DOHH2 (cell line): ENCODE data around the gene PHLDB2.

ENCODE experiments used
- H3F3A ChIP-seq: fragments of 200-600 bp; sonication (generic), shearing (Covaris generic); 2 replicates; pipeline ENCODE4 v1.6.0; 2016; ENCODE audit warnings: antibody characterized with exemption, mild to moderate bottlenecking; ENCODE audit not compliant: control insufficient read depth, insufficient read depth
- H3K27ac ChIP-seq: fragments of 200-600 bp; sonication (generic); 2 replicates; pipeline ENCODE4 v1.5.1; 2014; ENCODE audit warnings: low read depth, mild to moderate bottlenecking, low read length, moderate library complexity
- H3K27me3 ChIP-seq: fragments of 200-600 bp; sonication (generic); 2 replicates; pipeline ENCODE4 v1.6.1; 2014; ENCODE audit warnings: mild to moderate bottlenecking, low read length, mixed read lengths; ENCODE audit not compliant: control insufficient read depth
- H3K36me3 ChIP-seq: fragments of 200-600 bp; sonication (generic); 2 replicates; pipeline ENCODE4 v1.6.1; 2014; ENCODE audit warnings: mild to moderate bottlenecking, low read length, moderate library complexity, mixed read lengths; ENCODE audit not compliant: control insufficient read depth
- H3K4me1 ChIP-seq: fragments of 200-600 bp; sonication (generic); 2 replicates; pipeline ENCODE4 v1.6.1; 2014; ENCODE audit warnings: mild to moderate bottlenecking, low read length, mixed read lengths; ENCODE audit not compliant: control insufficient read depth
- H3K4me2 ChIP-seq: fragments of 200-600 bp; sonication (generic); 2 replicates; pipeline ENCODE4 v1.6.0; 2014; ENCODE audit warnings: mild to moderate bottlenecking, low read length, moderate library complexity
- H3K4me3 ChIP-seq: fragments of 200-600 bp; sonication (generic); 2 replicates; pipeline ENCODE4 v1.5.1; 2014; ENCODE audit warnings: mild to moderate bottlenecking, low read length, mixed read lengths
- H3K79me2 ChIP-seq: fragments of 200-600 bp; sonication (generic); 2 replicates; pipeline ENCODE4 v1.6.1; 2014; ENCODE audit warnings: mild to moderate bottlenecking, low read length, mixed read lengths; ENCODE audit not compliant: control insufficient read depth
- H3K9me2 ChIP-seq: fragments of 200-600 bp; sonication (generic); replicated peaks from 2 replicates; pipeline ENCODE4 v1.6.1; 2014; ENCODE audit warnings: mild to moderate bottlenecking, low read length, mixed read lengths; ENCODE audit not compliant: control insufficient read depth
- H3K9me3 ChIP-seq: fragments of 200-600 bp; sonication (generic); 2 replicates; pipeline ENCODE4 v1.6.1; 2014; ENCODE audit warnings: antibody characterized with exemption, low read length, mixed read lengths; ENCODE audit not compliant: control insufficient read depth, insufficient read depth
- H4K20me1 ChIP-seq: fragments of 200-600 bp; sonication (generic); 2 replicates; pipeline ENCODE4 v1.6.0; 2014; ENCODE audit warnings: low read depth, mild to moderate bottlenecking, antibody characterized with exemption, low read length, moderate library complexity; ENCODE audit not compliant: control insufficient read depth, insufficient read depth
- CTCF ChIP-seq: fragments of 200-600 bp; sonication (generic); IDR thresholded peaks from one replicate; pipeline ENCODE4 v1.5.1; 2014; ENCODE audit warnings: antibody characterized with exemption, mild to moderate bottlenecking, low read depth, low read length; ENCODE audit not compliant: poor library complexity, severe bottlenecking
- EZH2phosphoT487 ChIP-seq: fragments of 200-600 bp; sonication (generic); IDR thresholded peaks from 2 replicates; pipeline ENCODE4 v1.6.1; 2017; ENCODE audit warnings: borderline replicate concordance, mild to moderate bottlenecking, antibody characterized with exemption, low read length, moderate library complexity, mixed read lengths

The PHLDB2 gene

GRCh38 chr3:111937871-111938270 is 78.8 kb downstream of the PHLDB2 start:
- H3K4me2 ChIP-seq = no peak overlapping the region
- no peak for TF ChIP-seq EZH2phosphoT487
- no peak for TF ChIP-seq CTCF
- H3K27me3 ChIP-seq = peaks cover 4% of the 10 kb centered on the region; the same call in 1 of the 2 replicates
- no peaks in the 10 kb centered on the region for H3K9me3 ChIP-seq
- H3K4me1 ChIP-seq = no peaks in the 10 kb centered on the region
- H3K36me3 ChIP-seq = no peaks in the 10 kb centered on the region
- no peaks in the 10 kb centered on the region for H3F3A ChIP-seq
- H3K27ac ChIP-seq = no peak overlapping the region
- H3K79me2 ChIP-seq = no peaks in the 10 kb centered on the region
- H3K9me2 ChIP-seq = no peaks in the 10 kb centered on the region
- H3K4me3 ChIP-seq = no peak overlapping the region
- no peaks in the 10 kb centered on the region for H4K20me1 ChIP-seq

- Histone ChIP-seq H3K9me2 (no peaks in the 10 kb centered on the region), H3K79me2 (no peaks in the 10 kb centered on the region), H3K4me3 (no peak overlapping the region), H4K20me1 (no peaks in the 10 kb centered on the region), H3K27me3 (no peaks in the 10 kb centered on the region; the same call in 1 of the 2 replicates), H3K4me1 (no peaks in the 10 kb centered on the region), H3F3A (no peaks in the 10 kb centered on the region), H3K9me3 (no peaks in the 10 kb centered on the region), H3K36me3 (no peaks in the 10 kb centered on the region), H3K27ac (no peak overlapping the region), H3K4me2 (no peak overlapping the region)
- TF ChIP-seq CTCF = no peak
- no peak for TF ChIP-seq EZH2phosphoT487
These were observed 80.8 kb downstream of the PHLDB2 start for GRCh38 chr3:111939873-111940272.

- H3F3A ChIP-seq = no peaks in the 10 kb centered on the region
- H3K4me2 ChIP-seq = no peak overlapping the region
- no peak overlapping the region for H3K4me3 ChIP-seq
- no peaks in the 10 kb centered on the region for H3K79me2 ChIP-seq
- no peak overlapping the region for H3K27ac ChIP-seq
- H3K27me3 ChIP-seq = peaks cover 6% of the 10 kb centered on the region
- H3K9me3 ChIP-seq = no peaks in the 10 kb centered on the region
- no peaks in the 10 kb centered on the region for H3K36me3 ChIP-seq
- TF ChIP-seq EZH2phosphoT487 = no peak
- no peak for TF ChIP-seq CTCF
- no peaks in the 10 kb centered on the region for H4K20me1 ChIP-seq
- H3K9me2 ChIP-seq = no peaks in the 10 kb centered on the region
- no peaks in the 10 kb centered on the region for H3K4me1 ChIP-seq
These were observed 84.5 kb downstream of the PHLDB2 start for GRCh38 chr3:111943533-111943932.

- no peak overlapping the region for H3K27ac ChIP-seq
- peaks cover 6% of the 10 kb centered on the region for H3K27me3 ChIP-seq
- no peaks in the 10 kb centered on the region for H3K36me3 ChIP-seq
These were observed 85.3 kb downstream of the PHLDB2 start for GRCh38 chr3:111944372-111944771.

More at GRCh38 chr3:111944372-111944771, 85.3 kb downstream of the PHLDB2 start:
- Histone ChIP-seq H3K4me2 (no peak overlapping the region), H3K4me1 (no peaks in the 10 kb centered on the region), H3K79me2 (no peaks in the 10 kb centered on the region), H3K9me3 (no peaks in the 10 kb centered on the region), H3K9me2 (no peaks in the 10 kb centered on the region), H4K20me1 (no peaks in the 10 kb centered on the region), H3F3A (no peaks in the 10 kb centered on the region), H3K4me3 (no peak overlapping the region)
- TF ChIP-seq EZH2phosphoT487 = no peak
- no peak for TF ChIP-seq CTCF
